Heart right ventricle (tissue), 16 donors: ENCODE data around the gene CYFIP1. TPM values are rescaled to one million over a fixed set of nuclear protein-coding genes. Genes with fewer than 3 reads are reported as not detected.
"Not testable (repeated sequence)": the region's sequence is repeated elsewhere in the genome, so short reads cannot be mapped to it uniquely, and the experiment has no call there.

Experiments
- ATAC-seq, 8 donors: fragments of 200-7000 bp; cut with Tn5 transposase; one replicate each; pipeline ENCODE4 v1.9.1; 2020; ENCODE audit warnings: mild to moderate bottlenecking in 8 of 8, moderate library complexity in 8 of 8, moderate number of reproducible peaks in 1 of 8
- DNase-seq, 2 donors: peaks; one replicate each; pipeline ENCODE4 v3.0.0-alpha.2; 2020
- H3K27ac ChIP-seq, 10 donors: fragments of 200-600 bp; sonication (generic) in 2 of 10; one replicate each; pipeline versions ENCODE4 v1.5.0 to v1.8.0; 2020 to 2022; ENCODE audit warnings: mild to moderate bottlenecking in 3 of 10
- H3K27me3 ChIP-seq, 7 donors: fragments of 200-600 bp; one replicate each; pipeline ENCODE4 v1.8.0; 2021 to 2022; ENCODE audit warnings: mild to moderate bottlenecking in 2 of 7
- H3K36me3 ChIP-seq, 9 donors: fragments of 200-600 bp; sonication (generic) in 1 of 9; one replicate each; pipeline versions ENCODE4 v1.5.0 to v1.8.0; 2020 to 2022; ENCODE audit warnings: mild to moderate bottlenecking in 2 of 9
- H3K4me1 ChIP-seq, 9 donors: fragments of 200-600 bp; sonication (generic) in 1 of 9; one replicate each; pipeline versions ENCODE4 v1.5.0 to v1.8.0; 2020 to 2022; ENCODE audit warnings: mild to moderate bottlenecking in 4 of 9
- H3K4me3 ChIP-seq, 10 donors: fragments of 200-600 bp; sonication (generic) in 2 of 10; one replicate each; pipeline versions ENCODE4 v1.5.0 to v1.8.0; 2020 to 2022; ENCODE audit warnings: mild to moderate bottlenecking in 7 of 10, moderate library complexity in 2 of 10
- H3K9me3 ChIP-seq, 11 donors: fragments of 200-600 bp in 10 of 11; sonication (generic) in 2 of 11; one replicate each; pipeline versions ENCODE4 v1.5.0 to v1.8.0; 2013 to 2022; ENCODE audit warnings: mild to moderate bottlenecking in 2 of 11, control low read depth in 1 of 11, moderate library complexity in 1 of 11
- CTCF ChIP-seq, 9 donors: fragments of 200-600 bp; sonication (generic) in 2 of 9; IDR thresholded peaks; one replicate each; pipeline versions ENCODE4 v1.5.0 to v1.8.0; 2021 to 2022; ENCODE audit warnings: antibody characterized with exemption in 9 of 9, mild to moderate bottlenecking in 5 of 9, moderate library complexity in 1 of 9
- WGBS, 2 donors: extraction: QIAGEN DNeasy Blood & Tissue Kit; methylation state at CpG; one replicate each; pipeline ENCODE4 v1.1.7; 2013; ENCODE audit warnings: inconsistent platforms in 1 of 2; 5-methylcytosine and 5-hydroxymethylcytosine counted together
- intact Hi-C, 10 donors: fragments of 100-400 bp; cut with DNase I; formaldehyde crosslinking; loops; one replicate each; pipeline versions ENCODE4 v1.11.1 to v1.14.2; 2022
- polyA plus RNA-seq, 2 donors: library from polyadenylated mRNA; stranded (reverse); fragments of 200-250 nt; gene quantifications; one replicate each; pipeline ENCODE4 v1.2.3, GENCODE V29; 2013
- total RNA-seq, 10 donors: library from RNA; stranded (reverse); fragmentation: NEBNext Ultra II Directional in 3 of 10; extraction: Animal tissue kit (Norgen Biotek cat#: 25700) in 3 of 10; gene quantifications; one replicate each; pipeline versions ENCODE4 v1.2.1 to v1.2.4, GENCODE V29; 2021 to 2023
- donor health status: Arrhythmogenic right ventricular cardiomyopathy.
- donor health status: ischemic (EF 13 %, LVEDD 7.1; RV severe dilation, severe dysfunction).
- donor health status: healthy with polysubstance abuse.
- donor health status: DM: no; HTN: yes; CAD: no.
- donor health status: DM: no; HTN: no; CAD: no.
- donor health status: ischemic (EF 25% LVEDD 6.9; RV normal size, moderate dysfunction).
- donor health status: ischemic (EF 25% LVEDD 5.7; RV mildly dilated, moderate dysfunction).
- donor health status: healthy.
- donor health status: DM: yes; HTN: yes; CAD: no.
- donor health status: Ischemic cardiomyopathy.
- donor health status: ischemic (EF 35%, LVEDD 5.7; RV mildly dilated, moderate dysfunction).
- donor health status: nonischemic (EF 11% LVEDD 7.7; RV severe dilation, severe dysfunction).
- donor health status: DM: yes; HTN: yes; CAD: no.
- donor health status: PGD.
- donor health status: ischemic (EF 29% LVEDD 5.4; RV normal size, mild dysfunction).
- donor health status: nonischemic (EF 23%, LVEDD 6.1; RV moderate dilation, normal function).

The CYFIP1 gene
- total and polyA plus RNA-seq, 12 donors: 12.4 to 56.6 (median 27.1) TPM

- 94% methylated on average over 7 of the region's 7 CpGs for WGBS, 2 donors
- no peak for DNase-seq
- H3K4me1 ChIP-seq: no peaks in the 10 kb centered on the region
- H3K27ac ChIP-seq: no peak overlapping the region
- ATAC-seq: no peak
- H3K4me3 ChIP-seq: no peak overlapping the region
- H3K27me3 ChIP-seq: no peaks in the 10 kb centered on the region
- peaks cover 0 to 77% (median 27%) of the 10 kb centered on the region in 9 donors for H3K36me3 ChIP-seq
- intact Hi-C loops: no loop called here
- no peak for TF ChIP-seq CTCF (IDR thresholded peaks at IDR 0.05)
- H3K9me3 ChIP-seq: no peaks in the 10 kb centered on the region
Measured at GRCh38 chr15:22995795-22996194, 15.6 kb upstream of the CYFIP1 start.

DNA sequence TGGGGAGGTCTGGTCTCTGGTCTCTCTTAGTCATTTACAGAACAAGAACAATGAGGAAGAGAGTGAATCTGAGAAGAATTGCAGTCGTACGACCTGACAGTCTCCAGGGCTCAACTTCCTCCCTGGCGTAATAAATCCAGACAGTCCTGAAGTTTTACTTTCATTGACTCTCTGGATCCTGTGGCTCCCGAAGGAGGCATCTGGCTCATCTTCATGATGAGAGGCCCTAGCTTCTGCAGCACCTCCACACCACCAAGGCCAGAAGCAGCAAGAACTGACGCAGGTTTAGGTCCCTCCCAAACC lies 11.8 kb upstream of the CYFIP1 start:
- WGBS, 2 donors: 76 to 78% methylated on average over 5 of the region's 5 CpGs
- Histone ChIP-seq H3K27ac (no peak overlapping the region), H3K4me3 (no peak overlapping the region), H3K27me3 (no peaks in the 10 kb centered on the region), H3K4me1 (no peaks in the 10 kb centered on the region), H3K9me3 (no peaks in the 10 kb centered on the region), H3K36me3 (peaks cover 0 to 41% (median 13%) of the 10 kb centered on the region in 9 donors)
- intact Hi-C loops: no loop called here
- ATAC-seq (no peak), DNase-seq (no peak)
- TF ChIP-seq CTCF (IDR thresholded peaks at IDR 0.05): no peak

DNA sequence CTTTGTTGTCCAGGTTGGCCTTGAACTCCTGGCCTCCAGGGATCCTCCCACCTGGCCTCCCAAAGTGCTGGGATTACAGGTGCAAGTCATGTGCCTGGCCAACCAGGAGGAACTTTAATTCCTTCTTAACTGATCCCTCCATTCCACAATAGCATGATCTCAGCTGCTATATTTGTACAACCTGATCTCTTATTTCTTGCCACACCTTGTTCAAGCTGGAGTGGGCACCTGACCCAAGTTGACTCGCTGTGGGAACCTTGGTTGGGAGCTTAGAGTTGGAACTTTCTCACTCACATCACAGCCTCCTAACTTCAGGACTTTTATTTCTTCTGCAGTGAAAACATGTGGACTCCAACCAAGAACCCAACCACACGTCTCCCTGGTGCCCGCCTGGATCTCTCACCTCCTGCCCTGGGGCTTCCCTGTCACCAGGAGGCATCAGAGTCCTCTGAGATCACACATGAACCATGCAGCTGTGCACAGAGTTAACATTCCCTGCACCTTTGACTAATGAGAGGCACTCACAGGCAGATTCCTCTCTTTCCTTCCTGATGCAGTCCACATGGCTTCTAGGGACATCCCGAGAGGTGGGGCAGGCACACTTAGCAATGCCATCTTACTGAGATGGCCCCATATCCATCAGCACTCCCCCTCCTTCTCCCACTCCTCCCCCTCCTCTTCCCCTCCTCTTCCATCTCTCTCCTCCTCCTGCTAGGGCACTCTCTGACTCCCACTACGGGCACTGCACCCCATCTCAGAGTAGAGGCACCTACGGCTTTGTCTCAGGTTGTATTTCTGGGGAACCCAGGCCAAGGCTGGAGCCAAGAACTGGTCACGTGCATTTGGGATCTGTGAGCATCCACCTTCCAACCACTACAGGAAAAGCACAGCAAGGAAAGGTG lies 9.7 kb upstream of the CYFIP1 start:
- DNase-seq: no peak
- Histone ChIP-seq H3K9me3 (no peaks in the 10 kb centered on the region), H3K27me3 (no peaks in the 10 kb centered on the region), H3K4me1 (no peaks in the 10 kb centered on the region), H3K27ac (no peak overlapping the region), H3K4me3 (no peak overlapping the region), H3K36me3 (peaks cover 0 to 22% (median 13%) of the 10 kb centered on the region in 9 donors)
- no peak for ATAC-seq
- TF ChIP-seq CTCF (IDR thresholded peaks at IDR 0.05): no peak
- 79 to 84% methylated on average over 7 of the region's 7 CpGs for WGBS, 2 donors
- intact Hi-C loops: loop anchor here in 2 of 10 donors (10.0 kb wide), 2 partner anchors 45 to 55 kb away; partner anchors contain the start of gene TUBGCP5 (in 1 of the 2)

DNA sequence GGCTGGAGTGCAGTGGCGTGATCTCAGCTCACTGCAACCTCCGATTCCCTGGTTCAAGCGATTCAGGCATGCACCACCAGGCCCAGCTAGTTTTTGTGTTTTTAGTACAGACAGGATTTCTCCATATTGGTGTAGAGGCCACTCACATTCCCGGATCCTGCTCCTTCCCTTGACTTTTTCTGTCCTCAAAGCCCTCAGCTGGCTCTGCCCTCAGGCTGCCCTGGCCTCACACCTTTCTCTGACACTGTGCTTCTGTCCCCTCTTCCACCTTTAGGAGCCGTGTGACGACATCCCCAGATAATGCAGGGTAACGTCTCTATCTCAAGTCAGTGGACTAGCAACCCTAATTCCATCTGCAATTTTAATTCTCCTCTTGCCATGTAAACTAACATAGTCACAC lies 8.6 kb upstream of the CYFIP1 start:
- H3K4me1 ChIP-seq: no peaks in the 10 kb centered on the region
- intact Hi-C loops: loop anchor here in 2 of 10 donors (10.0 kb wide), 2 partner anchors 46 to 54 kb away; partner anchors contain the start of gene TUBGCP5 (in 1 of the 2)
- H3K9me3 ChIP-seq: no peaks in the 10 kb centered on the region
- H3K36me3 ChIP-seq: peaks cover 0 to 12% (median 3%) of the 10 kb centered on the region in 9 donors
- DNase-seq (no peak), ATAC-seq (no peak)
- no peaks in the 10 kb centered on the region for H3K27me3 ChIP-seq
- WGBS, 2 donors: 84 to 92% methylated on average over 7 of the region's 7 CpGs
- no peak overlapping the region for H3K27ac ChIP-seq
- no peak overlapping the region for H3K4me3 ChIP-seq
- no peak for TF ChIP-seq CTCF (IDR thresholded peaks at IDR 0.05)

DNA sequence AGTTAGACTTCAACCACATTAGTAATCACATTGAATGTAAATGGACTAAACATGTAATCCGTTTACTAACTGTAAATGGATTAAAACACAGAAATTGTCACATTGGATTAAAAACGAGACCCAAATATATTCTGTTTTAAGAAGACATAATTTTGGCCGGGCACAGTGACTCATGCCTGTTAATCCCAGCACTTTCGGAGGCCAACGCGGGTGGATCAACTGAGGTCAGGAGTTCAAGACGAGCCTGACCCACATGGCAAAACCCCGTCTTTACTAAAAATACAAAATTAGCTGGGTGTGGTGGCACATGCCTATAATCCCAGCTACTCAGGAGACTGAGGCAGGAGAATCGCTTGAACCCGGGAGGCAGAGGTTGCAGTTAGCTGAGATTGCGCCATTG lies 1.8 kb upstream of the CYFIP1 start:
- not testable (repeated sequence) for ATAC-seq, DNase-seq, H3K9me3 ChIP-seq, H3K27ac ChIP-seq, H3K36me3 ChIP-seq, H3K4me3 ChIP-seq
- 93 to 95% methylated on average over 11 of the region's 11 CpGs for WGBS, 2 donors
- intact Hi-C loops: loop anchor here in 4 of 10 donors (2.0 to 10.0 kb wide), 5 partner anchors 33 to 145 kb away; partner anchors contain the start of genes NIPA2 (in 1 of the 4) and TUBGCP5 (in 1 of the 4)
- H3K27me3 ChIP-seq: peaks cover 0 to 15% (median 0%) of the 10 kb centered on the region in 7 donors
- peaks cover 3 to 29% (median 15%) of the 10 kb centered on the region in 9 donors for H3K4me1 ChIP-seq
